ENCODE data around the gene NME4.

NME4 gene

DNA sequence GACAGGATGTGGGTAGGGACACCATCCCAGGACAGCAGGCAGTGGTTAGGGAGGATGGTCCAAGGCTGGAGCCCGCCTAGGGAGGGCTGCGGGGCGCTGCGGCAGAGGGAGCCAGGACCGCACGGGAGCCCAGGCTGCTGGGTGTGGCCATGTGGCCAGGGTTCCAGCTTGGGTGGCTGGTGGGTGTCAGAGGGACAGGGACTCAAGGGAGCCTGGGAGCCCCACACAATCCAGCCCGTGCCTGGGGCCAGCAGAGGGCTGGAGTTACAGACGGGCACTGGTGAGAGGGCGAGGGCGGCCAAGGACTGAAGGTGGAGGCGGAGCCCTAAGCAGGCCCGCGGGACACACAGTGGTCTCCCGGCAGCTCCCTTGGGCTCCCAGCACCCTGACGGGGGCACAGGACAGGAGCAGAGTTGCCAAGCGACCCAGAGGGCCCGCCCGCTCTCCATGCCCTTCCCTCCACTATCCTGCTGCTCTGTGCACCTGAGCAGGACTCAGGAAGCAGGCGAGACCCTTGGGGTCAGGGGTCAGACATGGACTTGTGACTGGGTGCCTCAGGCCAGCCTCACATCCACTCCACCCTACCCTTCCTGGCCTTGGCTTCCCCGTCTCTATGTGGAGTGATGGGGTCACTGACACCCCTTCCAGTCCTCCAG lies 33.8 kb upstream of the NME4 start:
- no peak for DNase-seq (ENCODE audit: low read depth, low spot score)

DNA sequence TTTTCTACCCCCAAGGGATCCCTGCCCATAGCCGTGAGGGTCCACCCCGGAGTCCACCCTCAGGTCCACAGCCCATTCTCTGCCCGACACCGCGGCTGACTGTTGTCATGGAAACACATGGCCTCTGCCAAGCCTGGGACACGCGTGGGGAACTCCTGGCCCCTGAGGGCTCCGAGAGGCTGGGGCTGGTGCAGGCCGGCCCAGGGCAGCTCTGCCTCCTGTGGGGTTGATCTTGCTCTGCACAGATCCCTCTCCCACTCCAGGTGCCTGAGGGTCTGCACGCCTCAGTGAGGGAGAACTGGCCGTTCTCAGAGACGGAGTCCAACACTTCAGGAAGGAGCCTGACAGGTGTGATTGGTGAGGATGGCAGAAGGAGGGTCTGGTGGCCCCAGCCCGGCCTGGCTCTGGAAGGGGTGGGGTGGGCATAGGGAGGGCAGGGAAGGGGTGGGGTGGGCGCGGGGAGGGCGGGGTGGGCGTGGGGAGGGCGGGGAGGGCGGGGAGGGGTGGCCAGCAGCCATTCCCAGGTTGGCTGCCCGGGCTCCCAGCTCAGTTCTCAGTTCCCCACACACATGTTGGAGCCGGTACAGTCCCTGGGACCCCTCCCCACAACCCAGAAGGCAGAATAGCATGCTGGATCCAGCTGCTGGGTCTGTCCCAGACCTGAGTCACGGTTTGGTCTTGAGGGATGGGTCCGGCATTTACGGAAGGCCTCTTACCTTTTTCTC lies 33.1 kb upstream of the NME4 start:
- DNase-seq (ENCODE audit: low read depth, low spot score), result peak; percentile 50

DNA sequence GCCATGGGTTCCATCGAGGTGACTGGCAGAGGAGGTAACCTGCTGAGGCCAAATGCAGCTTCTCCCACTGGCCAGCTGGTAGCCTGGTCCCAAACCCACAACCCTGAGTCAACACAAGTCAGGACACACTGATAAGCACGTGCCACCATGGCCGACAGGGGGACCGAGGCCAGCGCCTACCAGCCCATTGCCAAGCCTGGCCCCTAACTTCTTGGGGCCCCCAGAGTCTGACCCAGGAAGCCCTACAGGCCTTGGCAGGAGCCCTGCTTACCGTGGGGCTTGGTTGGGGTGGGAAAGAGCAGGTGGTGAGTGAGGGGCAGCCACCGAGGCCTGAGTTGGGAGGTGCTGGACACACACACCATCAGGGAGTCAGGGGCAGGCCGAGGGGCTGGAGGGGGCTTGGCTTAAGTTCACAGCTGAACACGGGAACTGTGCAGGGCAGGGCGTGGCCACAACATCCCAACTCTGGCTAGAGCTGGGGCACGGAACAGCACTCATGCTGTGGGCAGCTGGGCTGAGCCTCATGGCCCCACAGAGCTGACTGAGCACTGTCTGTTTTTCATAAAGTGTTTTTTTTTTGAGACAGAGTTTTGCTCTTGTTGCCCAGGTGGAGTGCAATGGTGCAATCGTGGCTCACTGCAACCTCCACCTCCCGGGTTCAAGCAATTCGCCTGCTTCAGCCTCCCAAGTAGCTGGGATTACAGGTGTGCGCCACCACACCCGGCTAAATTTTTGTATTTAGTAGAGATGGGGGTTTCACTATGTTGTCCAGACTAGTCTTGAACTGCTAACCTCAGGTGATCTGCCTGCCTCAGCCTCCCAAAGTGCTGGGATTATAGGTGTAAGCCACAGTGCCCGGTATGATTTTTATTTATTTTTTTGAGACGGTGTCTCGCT lies 32.2 kb upstream of the NME4 start:
- no peak for DNase-seq (ENCODE audit: low read depth, low spot score)

DNA sequence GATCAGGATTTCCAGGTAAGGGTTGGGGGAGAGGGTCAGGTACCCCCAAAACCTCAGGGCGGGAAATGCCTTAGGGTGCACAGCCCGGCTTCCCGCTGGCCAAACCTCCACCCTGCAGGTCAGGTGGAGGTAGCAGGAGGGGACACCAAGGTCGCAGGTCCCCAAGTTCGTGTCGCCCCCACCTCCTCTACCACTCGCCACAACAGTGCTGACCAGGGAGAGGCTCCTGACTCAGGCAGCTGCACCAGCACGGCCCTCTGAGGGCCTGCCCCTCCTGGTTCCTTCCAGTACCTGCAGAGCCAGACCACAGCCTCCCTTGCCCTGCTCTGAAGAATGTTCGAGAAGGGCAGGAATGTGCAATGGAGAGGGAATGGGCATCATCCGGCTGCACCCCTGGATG lies 30.5 kb upstream of the NME4 start:
- no peak for DNase-seq (ENCODE audit: low read depth, low spot score)

GRCh38 chr16:367333-367903 lies 29.6 kb upstream of the NME4 start:
- DNase-seq (ENCODE audit: low read depth, low spot score), result no peak

DNA sequence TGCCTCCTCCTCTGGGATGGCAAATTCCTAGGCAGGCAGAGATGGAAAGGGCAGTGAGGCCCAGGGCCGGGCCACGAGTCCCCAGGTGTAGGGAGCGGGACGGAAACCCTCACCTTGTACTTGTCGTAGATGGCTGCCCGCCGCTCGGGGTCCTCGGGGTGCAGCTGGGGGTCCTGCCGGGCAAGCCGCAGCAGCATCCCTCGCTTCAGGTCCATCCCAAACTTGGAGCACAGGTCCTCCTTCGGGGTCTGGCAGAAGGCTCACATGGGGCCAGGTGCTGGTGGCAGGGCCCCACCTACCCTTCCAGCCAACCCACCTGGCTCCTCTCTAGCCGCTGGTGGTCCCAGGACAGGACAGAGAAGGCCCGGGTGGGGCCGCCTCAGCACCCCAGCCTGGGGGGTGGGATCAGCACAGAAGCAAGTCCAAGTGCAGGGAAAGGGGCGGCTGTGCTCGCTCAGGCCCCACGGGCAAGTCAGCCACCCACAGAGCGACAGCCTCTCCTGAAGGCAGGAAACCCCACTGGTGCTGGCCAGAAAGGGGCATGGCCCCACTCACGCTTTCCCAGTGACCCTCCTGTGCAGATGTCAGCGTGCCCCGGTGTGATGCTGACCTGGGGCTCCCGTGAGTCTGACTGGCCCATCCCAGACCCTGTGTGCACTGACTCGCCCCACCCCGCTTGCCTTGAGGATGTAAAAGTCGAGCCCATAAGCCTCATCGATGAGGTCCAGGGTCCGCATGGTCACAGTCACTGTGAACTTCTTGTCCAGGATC lies 28.4 kb upstream of the NME4 start:
- no peak for DNase-seq (ENCODE audit: low read depth, low spot score)

DNA sequence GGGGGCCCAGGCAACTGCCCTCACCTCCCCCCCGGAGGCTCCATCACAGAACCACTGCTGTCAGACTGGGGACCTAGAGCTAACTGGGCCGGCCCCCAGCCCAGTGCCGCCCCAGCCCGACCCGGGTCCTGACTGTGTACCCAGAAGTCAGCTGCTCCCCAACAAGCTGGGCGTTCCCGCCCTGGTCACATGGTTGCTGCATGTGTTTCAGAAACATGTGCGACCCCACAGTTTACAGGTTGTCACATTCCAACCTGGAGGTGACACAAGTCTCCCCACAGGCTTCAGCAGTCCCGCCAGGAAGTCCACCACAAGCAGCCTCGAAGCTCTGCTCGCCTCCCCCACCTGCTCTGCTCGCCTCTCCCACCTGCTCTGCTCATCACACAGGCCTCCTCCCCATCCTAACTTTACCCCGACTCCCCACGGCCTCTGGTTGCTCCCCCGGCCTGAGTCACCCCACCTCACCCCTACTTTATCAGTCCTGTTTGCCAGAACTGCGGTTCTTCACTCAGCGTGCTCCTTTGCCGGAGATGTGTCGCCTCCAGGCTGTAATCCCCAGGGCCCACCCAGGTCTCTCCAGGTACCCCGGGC lies 27.6 kb upstream of the NME4 start:
- DNase-seq (ENCODE audit: low read depth, low spot score), result no peak

DNA sequence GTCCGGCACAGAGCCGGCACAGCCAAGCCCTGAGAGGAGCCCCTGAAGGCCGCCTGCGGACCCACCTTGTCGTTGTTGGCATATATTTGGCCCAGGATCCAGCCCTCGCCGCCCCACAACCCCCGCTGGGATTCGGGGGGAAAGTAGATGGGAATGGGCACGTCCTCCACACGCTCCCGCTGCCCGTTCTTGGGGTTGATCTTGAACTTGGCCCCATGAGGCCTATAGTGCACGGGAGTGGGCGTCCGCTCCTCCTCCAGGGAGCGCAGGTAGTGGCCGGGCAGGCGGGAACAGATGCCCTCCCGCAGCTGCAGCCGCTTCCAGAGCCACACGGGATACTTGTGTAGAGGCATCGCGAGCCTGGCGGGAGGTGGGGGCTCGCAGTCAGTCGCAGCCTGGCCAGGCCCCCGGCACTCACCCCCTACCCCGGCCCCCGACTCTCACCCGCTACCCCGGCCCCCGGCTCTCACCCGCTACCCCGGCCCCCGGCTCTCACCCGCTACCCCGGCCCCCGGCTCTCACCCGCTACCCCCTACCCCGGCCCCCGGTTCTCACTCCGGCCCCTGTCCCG lies 27.0 kb upstream of the NME4 start:
- DNase-seq (ENCODE audit: low read depth, low spot score), result no peak

GRCh38 chr16:370443-370842 lies 26.6 kb upstream of the NME4 start, which contains the start of gene MRPL28:
Gene MRPL28 (minus strand): TSS chr16:370538. CDS start chr16:370218, 320 bp downstream.
- peak; percentile 96 for DNase-seq (ENCODE audit: low read depth, low spot score)

- no peak for DNase-seq (ENCODE audit: low read depth, low spot score)
These were observed 26.0 kb upstream of the NME4 start for GRCh38 chr16:370979-371514.

- no peak for DNase-seq (ENCODE audit: low read depth, low spot score)
These were observed 25.3 kb upstream of the NME4 start for GRCh38 chr16:371515-372301.

DNA sequence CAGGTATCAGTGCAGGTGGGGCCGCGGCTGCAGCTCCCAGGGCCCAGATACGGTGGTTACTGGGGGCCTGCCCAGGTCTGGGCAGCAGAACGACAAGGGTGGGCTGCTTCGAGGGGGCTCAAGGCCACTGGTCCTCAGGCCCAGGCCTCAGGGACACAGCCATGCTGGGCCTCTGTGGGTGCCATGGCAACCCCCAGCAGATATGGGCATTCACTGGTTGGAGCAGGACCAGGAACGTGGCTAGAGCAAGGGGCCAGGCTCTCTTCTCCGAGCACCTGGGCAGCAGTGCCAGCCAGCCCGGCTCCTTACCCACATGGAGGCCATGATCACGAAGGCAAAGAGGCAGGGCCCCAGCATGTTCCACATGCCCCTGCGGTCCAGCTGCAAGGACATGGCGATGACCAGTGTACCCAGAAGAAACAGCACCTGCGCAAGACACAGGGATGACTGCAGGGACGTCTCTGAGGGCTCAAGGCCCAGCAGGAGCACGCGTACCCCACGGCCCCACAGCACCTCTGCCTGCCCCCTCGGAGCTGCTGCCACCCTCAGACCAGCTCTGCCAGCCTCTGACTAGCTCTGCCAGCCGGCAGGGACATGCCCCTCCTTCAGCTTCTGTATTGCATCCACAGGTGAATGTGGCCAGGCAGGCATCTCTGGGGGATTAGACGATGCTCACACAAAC lies 24.6 kb upstream of the NME4 start:
- no peak for DNase-seq (ENCODE audit: low read depth, low spot score)

GRCh38 chr16:373020-373598 lies 23.9 kb upstream of the NME4 start:
- DNase-seq (ENCODE audit: low read depth, low spot score), result no peak

- DNase-seq (ENCODE audit: low read depth, low spot score), result no peak
These were observed 23.0 kb upstream of the NME4 start for GRCh38 chr16:373848-374615.

DNA sequence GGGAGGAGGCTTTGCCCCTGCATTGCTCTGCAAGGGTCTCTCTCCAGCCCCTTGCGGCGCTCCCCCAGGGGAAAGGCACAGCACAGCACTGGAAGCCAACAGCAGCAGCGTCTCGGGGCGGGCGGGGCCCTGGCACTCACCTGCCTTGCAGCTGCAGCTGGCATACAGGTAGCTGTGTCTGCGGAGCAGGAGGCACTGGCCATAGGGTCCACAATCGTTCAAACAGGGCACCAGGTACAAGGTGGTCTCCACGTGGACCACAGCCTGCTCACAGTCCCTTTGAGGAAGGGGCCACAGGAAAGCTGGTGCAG lies 22.4 kb upstream of the NME4 start:
- no peak for DNase-seq (ENCODE audit: low read depth, low spot score)

GRCh38 chr16:375212-375611 lies 21.8 kb upstream of the NME4 start:
- no peak for DNase-seq (ENCODE audit: low read depth, low spot score)

DNA sequence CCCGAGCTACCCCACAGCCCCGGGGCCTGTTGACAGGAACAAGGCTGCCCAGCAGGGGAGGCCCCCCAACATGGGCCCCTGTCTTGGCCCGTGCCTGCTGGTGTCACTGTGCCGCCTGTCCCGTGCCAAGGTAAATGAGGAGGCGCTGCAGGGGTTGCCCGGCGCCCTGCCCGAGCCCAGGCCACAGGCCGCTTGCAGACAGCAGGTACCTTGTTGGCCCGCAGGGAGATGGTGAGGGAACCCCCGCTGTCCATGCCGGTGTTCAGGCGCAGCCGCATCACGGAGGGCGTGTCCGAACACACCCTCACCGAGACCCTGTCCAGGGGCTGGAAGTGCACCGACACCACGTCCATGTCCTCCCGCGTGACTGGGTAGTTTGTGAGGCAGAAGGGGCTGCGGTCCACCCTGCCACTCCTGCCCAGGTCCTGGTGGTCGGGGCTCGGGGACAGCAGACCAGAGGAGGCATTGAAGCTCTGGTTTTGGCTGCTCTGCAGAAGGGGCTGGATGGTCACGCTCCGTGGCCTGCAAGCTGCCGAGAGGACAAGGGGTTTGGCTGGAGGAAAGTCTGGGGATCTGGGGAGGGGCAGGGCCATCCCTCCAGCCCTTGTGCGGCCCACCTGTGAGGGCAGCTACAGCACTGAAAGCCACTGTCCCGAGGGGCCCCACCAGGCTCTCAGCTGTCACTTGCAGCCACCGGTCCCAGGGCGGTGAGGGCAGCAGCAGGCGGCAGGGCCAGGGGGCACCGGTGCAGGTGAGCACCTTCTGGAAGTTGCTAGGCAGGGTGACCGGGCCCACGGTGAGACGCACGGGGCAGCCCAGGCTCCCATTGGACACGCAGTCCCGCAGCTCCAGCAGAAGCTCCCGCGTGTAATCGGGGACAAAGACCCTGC lies 20.8 kb upstream of the NME4 start:
- DNase-seq (ENCODE audit: low read depth, low spot score), result no peak

Measured in ELF-1 (cell line).